CD4-positive, alpha-beta T cell treated with Interleukin-15 for 1 hour (primary cell): ENCODE measurements around the gene NAA25.
"Not testable (repeated sequence)": the region's sequence is repeated elsewhere in the genome, so short reads cannot be mapped to it uniquely, and the experiment has no call there.

Experiments used
- DNase-seq: peaks from one replicate; pipeline ENCODE4 v3.0.0-alpha.2; 2020

NAA25 gene

DNA sequence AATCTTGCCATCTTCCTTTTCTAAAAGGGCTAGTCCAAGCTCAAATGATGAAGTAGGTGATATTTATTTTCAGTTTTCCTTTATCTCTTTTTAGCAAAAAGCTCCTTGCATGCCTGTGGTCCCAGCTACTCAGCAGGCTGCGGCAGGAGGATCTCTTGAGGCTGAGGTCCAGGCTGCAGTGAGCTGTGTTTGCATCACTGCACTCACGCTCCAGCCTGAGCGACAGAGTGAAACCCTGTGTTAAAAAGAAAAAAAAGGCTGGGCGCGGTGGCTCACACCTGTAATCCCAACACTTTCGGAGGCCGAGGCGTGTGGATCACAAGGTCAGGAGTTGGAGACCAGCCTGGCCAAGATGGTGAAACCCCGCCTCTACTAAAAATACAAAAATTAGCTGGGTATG is 100.6 kb downstream of the NAA25 start:
- DNase-seq, result no peak

DNA sequence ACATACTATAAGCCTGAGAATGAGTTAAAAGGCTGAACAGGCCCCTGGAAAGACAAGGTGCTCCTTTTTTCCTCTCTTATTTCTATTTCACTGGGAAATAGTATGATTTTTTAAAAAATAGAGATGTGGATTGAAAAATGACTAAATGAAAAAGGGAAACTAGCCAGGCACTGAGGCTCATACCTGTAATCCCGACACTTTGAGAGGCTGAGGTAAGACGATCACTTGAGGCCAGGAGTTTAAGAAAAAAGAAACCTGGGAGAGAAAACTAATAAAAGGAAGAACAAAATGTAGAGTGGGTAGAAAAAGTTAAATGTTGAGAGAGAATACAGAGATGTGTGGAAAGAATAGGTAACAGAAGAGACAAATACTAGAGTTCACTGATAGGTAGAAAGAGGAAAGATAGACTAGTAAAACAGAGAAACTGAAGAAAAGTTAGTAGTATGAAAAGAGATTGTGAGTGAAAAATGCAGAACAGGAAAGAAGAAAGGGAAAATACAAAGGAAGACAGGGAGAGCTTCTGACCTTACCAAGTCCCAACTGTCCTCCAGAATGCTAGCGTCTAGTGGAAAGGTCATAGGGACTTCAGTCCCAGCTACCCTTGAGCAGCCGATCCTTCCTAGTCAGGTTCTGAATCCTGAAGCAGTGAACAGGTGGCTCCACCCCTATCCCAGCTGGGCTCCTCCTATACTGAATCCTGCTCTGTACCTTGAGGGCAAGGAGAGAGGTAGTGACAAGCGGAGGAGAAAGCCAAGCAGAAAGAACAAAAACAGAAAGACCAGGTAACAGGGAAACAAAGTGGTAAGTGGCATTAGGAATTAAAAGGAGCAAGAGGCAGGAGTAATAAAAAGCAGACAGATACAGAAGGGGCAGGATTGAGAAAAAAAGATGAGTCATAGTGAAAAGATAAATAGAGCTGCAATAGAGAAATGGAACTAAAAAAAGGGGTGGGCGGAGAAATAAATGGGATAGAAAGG is 102.9 kb downstream of the NAA25 start:
- no peak for DNase-seq

DNA sequence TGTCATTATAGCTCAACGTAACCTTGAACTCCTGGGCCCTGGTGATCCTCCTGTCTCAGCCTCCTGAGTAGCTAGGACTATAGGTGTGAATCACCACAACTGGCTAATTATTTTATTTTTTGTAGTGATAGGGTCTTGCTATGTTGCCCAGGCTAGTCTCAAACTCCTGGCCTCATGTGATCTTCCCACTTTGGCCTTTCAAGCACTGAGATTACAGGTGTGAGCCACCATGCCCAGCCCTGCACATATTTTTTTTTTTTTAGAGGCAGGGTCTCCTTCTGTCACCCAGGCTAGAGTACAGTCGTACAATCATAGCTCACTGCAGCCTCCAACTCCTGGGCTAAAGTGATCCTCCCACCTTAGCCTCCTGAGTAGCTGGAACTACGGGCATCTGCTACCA is 104.5 kb downstream of the NAA25 start:
- DNase-seq, result no peak

DNA sequence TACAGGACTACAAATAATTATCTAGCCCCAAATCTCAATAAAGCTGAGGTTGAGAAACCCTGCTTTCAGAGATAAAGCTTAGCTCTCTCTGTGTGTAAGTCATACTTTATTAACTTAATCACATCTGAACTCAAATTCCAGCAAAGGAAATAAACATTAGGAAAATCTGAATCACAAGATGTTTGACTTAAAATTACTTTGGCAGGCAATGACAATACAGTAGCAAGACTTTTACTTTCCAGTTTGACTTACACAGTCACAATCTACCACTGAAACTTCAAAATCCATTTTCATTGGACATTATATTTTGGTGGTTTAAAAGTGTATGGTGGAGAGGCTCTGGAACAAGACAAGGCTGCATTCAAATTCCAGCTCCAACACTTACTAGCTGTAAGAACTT is 107.0 kb downstream of the NAA25 start:
- DNase-seq, result no peak

- no peak for DNase-seq
Observed at GRCh38 chr12:112000820-112001219, 107.8 kb downstream of the NAA25 start.

- not testable (repeated sequence) for DNase-seq
Observed at GRCh38 chr12:111999129-111999528, 109.5 kb downstream of the NAA25 start.

DNA sequence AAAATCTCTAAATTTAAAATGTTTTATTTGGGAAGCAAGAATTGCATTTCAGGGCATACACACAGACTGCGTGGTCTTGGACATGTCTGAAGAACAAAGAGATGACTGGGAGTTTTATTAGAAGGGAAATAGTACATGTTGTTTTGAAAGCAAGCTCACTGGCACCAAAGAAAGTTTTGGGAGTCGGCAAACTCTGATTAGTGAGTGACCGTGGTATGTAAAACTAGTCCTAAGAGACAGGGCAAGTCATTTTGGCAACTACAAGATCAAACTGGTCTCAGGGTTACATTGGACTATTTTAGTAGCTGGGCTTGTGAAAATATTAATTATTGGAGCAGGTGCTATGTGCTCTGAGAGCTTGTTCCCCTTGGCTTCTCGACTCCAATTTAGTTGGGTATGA is 110.6 kb downstream of the NAA25 start:
- DNase-seq, result no peak

- no peak for DNase-seq
Observed at GRCh38 chr12:111997300-111997699, 111.3 kb downstream of the NAA25 start.

DNA sequence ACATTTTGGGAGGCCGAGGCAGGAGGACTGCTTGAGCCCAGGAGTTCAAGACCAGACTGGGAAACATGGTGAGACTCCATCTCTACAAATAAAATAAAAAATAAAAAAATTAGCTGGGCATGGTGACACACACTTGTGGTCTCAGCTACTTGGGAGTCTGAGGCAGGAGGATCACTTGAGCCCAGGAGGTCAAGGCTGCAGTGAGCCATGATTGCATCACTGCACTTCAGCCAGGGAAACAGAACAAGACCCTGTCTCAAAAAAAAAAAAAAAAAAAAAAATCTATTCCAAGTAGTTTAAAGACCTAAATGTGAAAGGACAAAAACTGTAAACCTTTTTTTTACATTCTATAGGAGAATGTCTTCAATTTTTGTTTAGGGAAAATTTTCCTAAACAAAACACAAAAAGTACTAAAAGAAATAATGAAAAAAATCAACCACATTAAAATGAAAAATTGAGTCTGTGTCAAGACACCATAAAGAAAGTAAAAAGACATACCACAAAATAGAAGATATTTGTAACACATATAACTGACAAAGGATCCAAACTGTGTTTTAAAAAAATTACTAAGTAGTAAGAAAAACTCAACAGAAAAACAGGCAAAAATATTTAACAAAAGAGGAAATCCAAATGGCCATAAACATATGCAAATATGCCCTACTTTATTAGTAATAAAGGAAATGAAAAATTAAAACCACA is 112.7 kb downstream of the NAA25 start:
- DNase-seq, result no peak

DNA sequence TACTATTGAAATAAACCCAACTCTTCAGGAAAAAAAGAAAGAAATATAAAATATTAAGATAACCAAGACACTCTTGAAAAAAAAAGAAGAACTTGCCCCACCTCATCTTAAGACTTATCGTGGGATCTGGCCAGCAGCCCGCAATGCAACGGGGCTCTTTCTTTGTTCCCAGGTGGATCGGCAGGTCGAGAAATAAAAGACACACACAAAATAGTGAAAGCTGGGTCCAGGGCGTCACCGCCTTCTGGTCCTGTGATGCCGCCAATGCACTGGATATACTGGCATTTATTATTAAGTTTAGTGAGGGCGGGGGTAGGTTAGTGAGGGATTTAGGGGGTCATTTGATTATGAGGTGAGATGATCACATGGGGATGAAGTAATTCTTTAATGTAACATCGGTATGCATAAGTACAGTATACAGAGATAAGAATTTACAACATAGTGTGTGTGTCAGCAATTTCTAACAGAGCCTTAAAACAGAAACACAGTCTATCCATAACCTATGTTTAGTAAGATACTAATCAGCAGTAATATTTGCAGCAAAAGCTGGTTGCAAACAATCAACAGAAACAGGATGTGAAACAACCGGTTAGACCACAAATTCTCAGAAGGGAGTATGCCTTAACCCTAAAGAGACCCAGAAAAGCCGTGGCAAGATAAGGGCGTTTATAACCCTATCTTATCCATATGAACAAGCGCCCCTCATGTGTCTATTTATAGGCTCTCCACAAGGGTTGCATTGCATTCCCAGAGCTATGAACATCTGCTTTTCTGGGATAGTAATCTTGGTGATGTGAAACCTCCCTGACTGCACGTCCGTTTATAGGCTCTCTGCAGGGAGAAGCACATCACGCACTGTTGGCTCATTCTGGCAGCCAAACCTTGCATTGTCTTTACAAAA is 114.1 kb downstream of the NAA25 start:
- DNase-seq, result not testable (repeated sequence)

GRCh38 chr12:111993292-111994150 is 115.1 kb downstream of the NAA25 start:
- DNase-seq, result no peak

DNA sequence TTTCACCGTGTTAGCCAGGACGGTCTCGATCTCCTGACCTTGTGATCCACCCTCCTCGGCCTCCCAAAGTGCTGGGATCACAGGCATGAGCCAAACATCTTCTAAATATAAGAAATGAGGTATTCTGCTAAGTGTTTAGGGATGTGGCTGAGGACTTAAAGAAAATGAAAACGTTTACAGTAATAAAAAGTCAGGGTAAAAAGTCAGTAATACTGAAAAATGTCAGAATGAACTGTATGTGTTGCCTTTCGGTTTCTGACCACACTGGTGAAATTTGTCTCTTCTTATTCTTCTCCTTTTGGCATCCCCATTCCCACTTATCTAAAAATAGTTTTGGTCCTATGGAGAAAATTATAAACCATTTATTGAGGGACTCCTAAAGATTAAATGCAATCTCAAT is 116.1 kb downstream of the NAA25 start:
- DNase-seq, result no peak

DNA sequence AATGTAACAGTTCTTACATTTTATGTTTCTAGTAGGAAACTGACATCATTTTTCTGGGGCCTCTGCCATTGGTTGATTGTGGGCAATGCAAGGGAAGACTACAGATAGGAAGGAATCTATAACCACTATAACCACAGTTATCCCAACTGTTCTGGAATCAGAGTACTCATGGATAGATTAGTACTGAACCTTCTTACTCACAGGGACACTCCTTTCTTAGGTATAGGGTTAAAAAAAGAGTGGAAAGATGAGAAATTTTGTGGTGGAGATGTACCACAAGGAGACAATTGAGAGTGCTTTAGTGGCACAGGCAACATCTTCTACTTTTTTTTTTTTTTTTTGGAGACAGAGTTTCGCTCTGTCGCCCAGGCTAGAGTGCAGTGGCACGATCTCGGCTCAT is 116.6 kb downstream of the NAA25 start:
- DNase-seq, result no peak

GRCh38 chr12:111991535-111991934 is 117.0 kb downstream of the NAA25 start:
- DNase-seq, result no peak

DNA sequence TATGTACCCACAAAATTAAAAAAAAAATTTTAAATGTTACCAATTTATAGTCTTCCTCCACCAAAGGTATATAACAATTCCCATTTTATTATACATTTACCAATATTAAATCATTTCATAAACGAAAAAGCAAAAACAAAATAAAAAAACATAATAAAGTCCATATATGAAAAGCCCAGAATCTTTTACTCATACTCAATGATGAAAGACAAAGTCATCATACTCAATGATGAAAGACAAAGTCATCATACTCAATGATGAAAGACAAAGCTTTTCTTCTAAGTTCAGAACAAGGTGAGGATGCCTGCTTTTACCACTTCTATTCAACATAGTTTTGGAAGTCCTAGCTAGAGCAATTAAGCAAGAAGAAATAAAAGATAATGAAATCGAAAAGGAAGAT is 123.8 kb downstream of the NAA25 start:
- no peak for DNase-seq

DNA sequence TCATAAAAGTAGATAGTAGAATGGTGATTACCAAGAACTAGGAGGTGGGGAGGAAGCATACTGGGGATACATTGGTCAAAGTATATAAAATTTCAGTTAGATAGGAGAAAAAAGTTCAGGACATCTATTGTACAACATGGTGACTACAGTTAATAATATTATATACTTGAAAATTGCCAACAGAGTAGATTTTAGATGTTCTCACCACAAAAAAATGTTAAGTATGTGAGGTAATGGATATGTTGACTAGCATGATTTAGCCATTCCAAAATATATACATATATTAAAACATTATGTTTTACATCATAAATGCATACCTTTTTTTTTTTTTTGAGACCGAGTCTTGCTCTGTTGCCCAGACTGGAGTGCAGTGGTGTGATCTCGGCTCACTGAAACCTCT is 126.6 kb downstream of the NAA25 start:
- no peak for DNase-seq

GRCh38 chr12:111980598-111980997 is 128.0 kb downstream of the NAA25 start:
- no peak for DNase-seq

GRCh38 chr12:111978545-111978944 is 130.0 kb downstream of the NAA25 start:
- DNase-seq, result no peak

- DNase-seq, result no peak
Observed at GRCh38 chr12:111976860-111977259, 131.7 kb downstream of the NAA25 start.
